Measurements from ENCODE around the gene TEKT1. TPM values are rescaled to one million over a fixed set of nuclear protein-coding genes. Genes with fewer than 3 reads are reported as not detected.

The TEKT1 gene
- total and polyA plus RNA-seq, 4 donors = 0.15 TPM; not detected in 3

GRCh38 chr17:6768447-6768846 is 63.1 kb downstream of the TEKT1 start:
- TF ChIP-seq FOXA1 (IDR thresholded peaks at IDR 0.05) = no peak
- TF ChIP-seq CTCF (IDR thresholded peaks at IDR 0.05; ENCODE audit: low read depth, low read length, missing input control) = no peak
- no peak for TF ChIP-seq RXRA (IDR thresholded peaks at IDR 0.05)
- TF ChIP-seq JUND (IDR thresholded peaks at IDR 0.05) = no peak
- TF ChIP-seq FOXA2 (IDR thresholded peaks at IDR 0.05) = no peak
- no peak for TF ChIP-seq HNF4G (IDR thresholded peaks at IDR 0.05)
- no peak for TF ChIP-seq ZBTB33 (IDR thresholded peaks at IDR 0.05)
- TF ChIP-seq NR2F2 (IDR thresholded peaks at IDR 0.05) = no peak
- no peak for TF ChIP-seq REST (IDR thresholded peaks at IDR 0.05)
- no peak for TF ChIP-seq RAD21 (IDR thresholded peaks at IDR 0.05)
- TF ChIP-seq YY1 (IDR thresholded peaks at IDR 0.05) = no peak
- TF ChIP-seq EGR1 (IDR thresholded peaks at IDR 0.05; ENCODE audit: low read depth in 2 of 2) = no peak
- TF ChIP-seq HNF4A (conservative IDR thresholded peaks at IDR 0.05) = no peak
- no peak for TF ChIP-seq GABPA (IDR thresholded peaks at IDR 0.05 in 1 of 2, conservative IDR thresholded peaks at IDR 0.05 in 1 of 2)
- TF ChIP-seq MAX (IDR thresholded peaks at IDR 0.05) = no peak
- TF ChIP-seq TAF1 (conservative IDR thresholded peaks at IDR 0.05) = no peak
- TF ChIP-seq ATF3 (IDR thresholded peaks at IDR 0.05) = no peak
- H3K27ac ChIP-seq (ENCODE audit: low read depth in 1 of 2, low read length in 2 of 2) = no peak overlapping the region
- H3K4me1 ChIP-seq (ENCODE audit: control insufficient read depth in 4 of 4, insufficient read depth in 4 of 4, low read length in 3 of 4) = no peaks in the 10 kb centered on the region
- H3K27me3 ChIP-seq (ENCODE audit: control insufficient read depth in 4 of 4, insufficient read depth in 4 of 4, low read length in 3 of 4) = no peaks in the 10 kb centered on the region
- H3K4me3 ChIP-seq (ENCODE audit: low read depth in 1 of 3, low read length in 3 of 3) = no peak overlapping the region
- no peak overlapping the region for H3K9ac ChIP-seq (ENCODE audit: low read depth in 1 of 2, low read length in 2 of 2)
- no peak for DNase-seq (ENCODE audit: low spot score)
- H3K9me3 ChIP-seq (ENCODE audit: control insufficient read depth in 4 of 4, low read length in 3 of 4) = peaks cover 0 to 15% (median 5%) of the 10 kb centered on the region in 4 donors
- WGBS = 99% methylated on average over 2 of the region's 2 CpGs
- peaks cover 28 to 96% (median 92%) of the 10 kb centered on the region in 4 donors for H3K36me3 ChIP-seq (ENCODE audit: control insufficient read depth in 4 of 4, insufficient read depth in 3 of 4, low read depth in 1 of 4, low read length in 3 of 4)

All from liver (tissue), 9 donors.